DMS153 treated with DMSO at 0.1 percent for 48 hours (cell line): ENCODE measurements around the gene KCNS3.
A peak's percentile ranks its signal among the peaks of the same experiment; 100 is the strongest.

Experiments used
- DNase-seq: peaks from one replicate; lab custom pipeline; 2025; ENCODE audit not compliant: unreplicated experiment; lab: John Stamatoyannopoulos, UW

KCNS3 gene

GRCh38 chr2:17876590-17876989 lies 1.9 kb upstream of the KCNS3 start:
- DNase-seq = no peak

GRCh38 chr2:17877811-17878280 lies 621 bp upstream of the KCNS3 start:
- DNase-seq = peak; percentile 3

GRCh38 chr2:17879137-17879912 lies 858 bp downstream of the KCNS3 start:
- DNase-seq = peak; percentile 75

- DNase-seq = peak; percentile 77
These were observed 1.4 kb downstream of the KCNS3 start for GRCh38 chr2:17879913-17880274.

- peak; percentile 53 for DNase-seq
These were observed 14.5 kb downstream of the KCNS3 start for GRCh38 chr2:17892770-17893534.

GRCh38 chr2:17894005-17894404 lies 15.5 kb downstream of the KCNS3 start:
- DNase-seq = peak; percentile 16

GRCh38 chr2:17894556-17894955 lies 16.1 kb downstream of the KCNS3 start:
- DNase-seq = no peak

- DNase-seq = no peak
These were observed 21.4 kb downstream of the KCNS3 start for GRCh38 chr2:17899871-17900270.

- peak; percentile 84 for DNase-seq
These were observed 22.8 kb downstream of the KCNS3 start for GRCh38 chr2:17901246-17901645.

GRCh38 chr2:17910980-17911379 lies 32.5 kb downstream of the KCNS3 start:
- no peak for DNase-seq

- no peak for DNase-seq
These were observed 33.2 kb downstream of the KCNS3 start for GRCh38 chr2:17911491-17912260.

GRCh38 chr2:17912266-17912691 lies 33.8 kb downstream of the KCNS3 start:
- no peak for DNase-seq

GRCh38 chr2:17915099-17915498 lies 36.6 kb downstream of the KCNS3 start:
- DNase-seq = no peak

- DNase-seq = no peak
These were observed 37.5 kb downstream of the KCNS3 start for GRCh38 chr2:17915811-17916518.

GRCh38 chr2:17916584-17916983 lies 38.1 kb downstream of the KCNS3 start:
- no peak for DNase-seq

GRCh38 chr2:17918789-17919188 lies 40.3 kb downstream of the KCNS3 start:
- peak; percentile 25 for DNase-seq

GRCh38 chr2:17930773-17931172 lies 52.3 kb downstream of the KCNS3 start:
- no peak for DNase-seq

- no peak for DNase-seq
These were observed 54.8 kb downstream of the KCNS3 start for GRCh38 chr2:17933256-17933655.

GRCh38 chr2:17934721-17935120 lies 56.3 kb downstream of the KCNS3 start:
- DNase-seq = no peak

- peak; percentile 3 for DNase-seq
These were observed 56.9 kb downstream of the KCNS3 start for GRCh38 chr2:17935242-17935885.
